IPS DF 19.7 (cell line): ENCODE results near the gene AFAP1L2.

Source experiments
- DNase-seq: peaks from one replicate; pipeline ENCODE4 v3.0.0-alpha.2; 2013; ENCODE audit warnings: low read depth, low spot score

Gene AFAP1L2

DNA sequence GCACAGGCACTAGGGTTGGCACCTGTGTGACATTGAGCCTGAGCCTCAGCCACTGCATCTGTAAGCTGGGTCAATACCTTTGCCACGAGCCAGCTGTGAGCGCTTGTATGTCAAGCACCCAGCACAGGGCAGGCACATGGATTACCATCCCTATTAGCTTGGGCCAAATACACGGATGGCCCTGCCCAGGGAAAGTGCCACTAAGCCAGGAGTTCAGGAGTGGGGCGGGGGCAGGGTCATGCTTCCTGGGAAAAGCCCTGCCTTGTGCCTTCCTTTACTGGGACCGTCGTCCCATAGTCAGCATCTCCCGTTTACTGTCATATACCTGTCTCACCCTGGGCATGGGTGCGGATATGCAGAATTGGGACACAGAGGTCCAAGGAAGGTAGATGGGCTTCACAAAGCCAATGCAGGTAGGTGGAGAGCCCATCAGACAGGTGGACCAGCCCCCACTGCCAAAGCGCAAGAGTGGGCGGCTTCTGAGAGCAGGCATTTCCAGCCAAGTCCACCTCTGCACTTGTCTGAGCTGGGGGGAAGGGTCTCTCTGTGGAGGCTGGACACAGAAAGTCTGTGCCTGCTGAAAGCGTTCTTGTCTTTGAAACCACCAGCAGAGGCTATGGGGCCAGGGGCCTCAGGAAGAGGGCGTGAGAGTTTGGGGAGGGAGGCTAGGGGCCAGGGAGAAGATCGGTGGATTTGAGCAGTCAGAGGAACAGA is 92.6 kb downstream of the AFAP1L2 start:
- no peak for DNase-seq

DNA sequence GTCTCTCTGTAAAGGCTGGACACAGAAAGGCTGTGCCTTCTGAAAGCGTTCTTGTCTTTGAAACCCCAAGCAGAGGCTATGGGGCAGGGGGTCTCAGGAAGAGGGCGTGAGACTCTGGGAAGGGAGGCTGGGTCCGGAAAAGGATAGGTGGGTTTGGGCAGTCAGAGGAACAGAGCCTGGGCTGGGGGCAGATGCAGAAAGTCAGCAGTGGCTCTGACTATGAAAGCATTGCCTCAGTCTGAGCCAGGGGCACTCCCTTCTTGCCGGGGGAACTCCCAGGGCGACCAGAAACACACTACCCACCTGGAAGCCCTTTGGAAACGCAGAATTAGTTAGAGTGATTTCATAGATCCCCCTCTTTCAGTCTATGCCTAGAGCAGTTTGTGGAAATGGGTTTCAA is 93.3 kb downstream of the AFAP1L2 start:
- no peak for DNase-seq

DNA sequence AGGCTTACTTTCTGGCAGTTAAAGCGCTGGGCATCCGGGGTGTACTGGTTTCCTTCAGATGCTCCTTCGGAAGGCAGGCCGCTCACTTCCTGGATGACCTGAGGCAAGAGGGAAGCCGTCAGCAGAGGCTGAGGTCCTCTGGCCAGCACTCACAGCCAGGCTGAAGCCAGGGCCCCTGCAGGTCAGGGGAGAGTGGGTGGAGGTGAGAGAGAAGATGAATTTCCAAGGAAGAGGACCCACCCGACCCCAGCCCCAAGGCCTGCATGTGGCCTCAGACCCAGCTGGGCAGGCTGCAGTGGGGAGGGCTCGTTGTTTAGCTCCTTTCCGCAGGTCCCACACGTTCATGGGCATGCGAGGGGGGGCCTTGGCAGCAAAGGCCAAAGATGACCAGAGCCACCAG is 94.0 kb downstream of the AFAP1L2 start:
- DNase-seq: no peak

DNA sequence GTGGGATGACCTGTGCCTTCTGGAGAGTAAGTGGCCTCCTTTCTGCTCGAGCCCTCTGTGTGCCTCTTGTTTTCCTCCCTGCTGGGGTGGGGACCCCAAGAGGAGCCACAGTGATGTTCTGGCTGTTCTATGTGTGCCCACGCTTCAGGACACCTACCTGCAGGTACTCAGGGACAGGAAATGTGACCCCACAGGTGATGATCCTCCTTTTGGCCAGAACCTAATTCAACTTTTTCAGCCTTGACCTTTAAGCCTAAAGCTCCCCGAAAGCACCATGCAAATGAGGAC is 95.0 kb downstream of the AFAP1L2 start:
- no peak for DNase-seq

DNA sequence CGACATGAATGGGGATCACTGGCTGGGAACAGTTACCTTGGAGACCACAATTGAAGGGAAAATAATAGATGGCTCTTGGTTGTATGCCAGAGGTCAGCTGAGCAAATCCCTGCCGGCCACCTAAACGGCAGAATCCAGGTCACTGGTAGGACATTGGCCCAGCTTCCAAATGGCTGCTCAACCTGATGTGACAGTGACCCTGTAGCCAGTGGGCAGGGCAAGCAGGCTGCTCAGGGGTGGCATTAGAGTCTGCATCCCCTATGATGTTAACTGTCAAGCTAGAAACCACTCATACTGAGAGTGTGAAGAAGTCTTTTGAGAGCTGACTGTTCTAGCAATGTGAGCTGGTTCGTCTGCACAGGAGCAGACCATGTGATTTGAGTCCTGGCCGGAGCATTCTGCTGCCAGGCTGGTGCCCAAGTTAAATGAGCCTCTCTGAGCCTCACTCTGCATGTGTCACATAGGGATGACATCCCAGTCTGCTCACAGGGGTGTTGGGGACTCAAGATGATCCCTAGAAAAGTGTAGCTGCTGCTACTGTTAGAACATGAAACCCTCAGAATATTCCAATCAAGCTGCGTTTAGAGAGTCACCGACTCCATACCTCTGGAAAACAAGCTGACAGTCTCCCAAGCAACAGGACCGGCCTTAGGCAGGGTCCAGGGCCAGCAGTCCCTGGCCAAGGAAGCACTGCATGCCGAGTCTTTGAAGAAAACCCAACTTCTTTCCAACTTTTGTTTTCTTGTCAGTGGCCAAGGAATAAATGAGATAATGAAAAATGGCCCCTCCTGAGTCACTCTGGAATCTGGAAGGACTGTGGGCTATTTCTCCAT is 95.6 kb downstream of the AFAP1L2 start:
- no peak for DNase-seq

DNA sequence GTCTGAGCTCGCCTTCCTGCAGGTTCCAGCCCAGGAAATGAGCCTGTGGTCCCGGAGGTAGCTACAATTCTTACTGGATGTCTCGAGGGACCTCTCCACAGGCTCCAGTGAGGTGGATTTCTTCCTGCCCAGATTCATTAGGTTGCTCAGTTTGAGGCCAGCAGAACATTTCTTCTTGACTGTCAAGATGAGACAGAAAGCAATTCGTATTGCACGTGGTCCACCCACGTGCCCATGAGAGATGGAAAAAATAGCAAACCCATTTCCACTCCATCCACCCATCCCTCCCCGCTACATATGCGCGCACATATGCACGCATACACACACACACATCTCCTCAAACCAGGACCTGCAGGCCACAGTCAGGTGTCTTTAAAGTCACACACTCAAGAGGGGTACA is 96.6 kb downstream of the AFAP1L2 start:
- no peak for DNase-seq

DNA sequence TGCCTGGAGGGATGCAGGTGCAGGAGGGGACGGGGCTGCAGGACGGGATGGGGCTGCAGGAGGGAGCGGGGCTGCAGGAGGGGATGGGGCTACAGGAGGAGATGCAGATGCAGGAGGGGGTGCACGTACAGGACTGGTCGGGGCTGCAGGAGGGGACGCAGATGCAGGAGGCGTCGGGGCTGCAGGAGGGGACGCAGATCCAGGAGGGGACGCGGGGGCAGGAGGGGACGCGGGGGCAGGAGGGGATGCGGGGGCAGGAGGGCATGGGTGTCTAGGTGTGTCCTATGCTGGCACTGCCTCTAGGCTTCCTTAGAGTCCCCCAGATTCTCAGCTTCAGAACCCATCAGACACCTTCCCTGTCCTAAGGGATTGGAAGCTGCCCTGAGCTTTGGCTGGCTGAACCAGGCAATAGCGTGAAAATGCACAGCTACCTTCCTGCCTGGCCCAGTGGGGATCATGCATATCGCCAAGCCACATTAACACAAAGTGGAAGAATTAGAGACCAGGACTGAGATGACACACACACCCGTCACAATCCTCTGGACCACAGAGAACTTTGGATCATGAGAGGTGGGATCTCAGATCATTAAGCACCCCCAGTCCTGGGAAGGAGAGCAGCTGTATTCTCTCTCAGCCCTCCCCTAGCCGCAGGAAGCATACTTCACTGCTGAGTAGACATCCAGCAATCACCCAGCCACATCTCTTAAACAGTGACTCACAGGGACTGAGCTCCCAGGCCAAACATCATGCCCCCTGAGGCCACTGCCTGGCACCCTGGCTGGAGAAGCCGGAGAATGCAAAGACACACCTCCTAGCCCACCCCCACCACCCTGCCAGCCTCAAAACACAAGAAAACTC is 98.0 kb downstream of the AFAP1L2 start:
- no peak for DNase-seq

DNA sequence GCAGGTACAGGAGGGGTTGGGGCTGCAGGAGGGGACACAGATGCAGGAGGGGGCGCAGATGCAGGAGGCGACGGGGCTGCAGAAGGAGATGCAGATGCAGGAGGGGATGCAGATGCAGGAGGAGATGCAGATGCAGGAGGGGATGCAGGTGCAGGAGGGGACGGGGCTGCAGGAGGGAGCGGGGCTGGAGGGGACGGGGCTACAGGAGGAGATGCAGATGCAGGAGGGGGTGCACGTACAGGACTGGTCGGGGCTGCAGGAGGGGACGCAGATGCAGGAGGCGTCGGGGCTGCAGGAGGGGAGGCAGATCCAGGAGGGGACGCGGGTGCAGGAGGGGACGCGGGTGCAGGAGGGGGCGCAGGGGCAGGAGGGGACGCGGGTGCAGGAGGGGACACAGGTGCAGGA is 98.8 kb downstream of the AFAP1L2 start:
- no peak for DNase-seq

DNA sequence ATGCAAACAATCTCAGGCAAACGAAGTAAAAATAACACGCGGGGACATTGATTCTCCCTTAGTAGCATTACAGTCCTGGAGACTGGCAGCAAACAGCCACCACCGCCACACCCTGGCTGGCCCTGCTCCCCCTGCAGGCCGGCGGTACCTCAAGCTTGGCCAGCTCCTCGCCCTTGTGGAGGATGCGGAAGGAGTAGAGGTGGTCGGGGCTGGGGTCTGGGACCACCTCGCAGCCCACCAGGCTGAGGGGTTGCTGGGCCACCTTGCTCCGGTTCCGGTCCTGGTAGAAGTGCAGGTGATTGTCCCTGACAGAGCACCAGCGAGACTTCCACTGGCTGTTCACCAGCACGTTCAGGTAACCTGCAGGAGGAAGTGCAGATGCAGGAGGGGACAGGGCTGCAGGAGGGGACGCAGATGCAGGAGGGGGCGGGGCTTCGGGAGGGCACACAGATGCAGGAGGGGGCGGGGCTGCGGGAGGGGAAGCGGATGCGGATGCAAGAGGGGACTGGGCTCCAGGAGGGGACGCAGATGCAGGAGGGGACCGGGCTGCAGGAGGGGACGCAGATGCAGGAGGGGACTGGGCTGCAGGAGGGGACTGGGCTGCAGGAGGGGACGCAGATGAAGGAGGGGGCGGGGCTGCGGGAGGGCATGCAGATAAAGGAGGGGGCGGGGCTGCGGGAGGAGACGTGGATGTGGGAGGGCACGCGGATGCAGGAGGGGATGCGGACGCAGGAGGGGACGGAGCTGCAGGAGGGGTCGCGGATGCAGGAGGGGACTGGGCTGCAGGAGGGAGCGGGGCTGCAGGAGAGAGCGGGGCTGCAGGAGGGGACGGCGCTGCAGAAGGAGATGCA is 99.5 kb downstream of the AFAP1L2 start:
- no peak for DNase-seq

DNA sequence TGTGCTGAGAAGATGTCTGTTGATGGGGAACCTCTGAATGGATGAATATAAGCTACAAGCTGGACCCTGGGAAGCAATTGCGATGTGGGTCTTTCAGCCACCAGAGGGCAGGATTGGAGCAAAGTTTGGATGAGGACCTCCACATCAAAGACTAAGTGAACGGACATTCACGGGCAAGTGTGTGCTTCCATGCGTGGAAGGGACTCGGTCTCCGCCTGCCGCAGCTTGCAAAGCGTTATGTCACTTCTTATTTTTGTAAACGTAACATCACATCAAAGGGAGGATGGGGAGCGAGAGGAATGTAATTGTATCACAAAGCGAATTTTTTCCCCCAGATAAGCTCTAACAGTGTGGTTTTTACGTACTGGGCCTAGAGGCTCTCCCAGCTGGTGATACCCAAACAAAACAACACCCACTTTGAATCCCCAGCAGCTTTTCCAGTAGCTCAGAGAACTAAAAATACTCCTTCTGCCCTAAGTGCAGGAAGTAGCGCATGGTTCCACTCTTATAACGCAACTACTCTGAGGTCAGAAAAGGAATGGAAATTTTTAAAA is 100.2 kb downstream of the AFAP1L2 start:
- no peak for DNase-seq

DNA sequence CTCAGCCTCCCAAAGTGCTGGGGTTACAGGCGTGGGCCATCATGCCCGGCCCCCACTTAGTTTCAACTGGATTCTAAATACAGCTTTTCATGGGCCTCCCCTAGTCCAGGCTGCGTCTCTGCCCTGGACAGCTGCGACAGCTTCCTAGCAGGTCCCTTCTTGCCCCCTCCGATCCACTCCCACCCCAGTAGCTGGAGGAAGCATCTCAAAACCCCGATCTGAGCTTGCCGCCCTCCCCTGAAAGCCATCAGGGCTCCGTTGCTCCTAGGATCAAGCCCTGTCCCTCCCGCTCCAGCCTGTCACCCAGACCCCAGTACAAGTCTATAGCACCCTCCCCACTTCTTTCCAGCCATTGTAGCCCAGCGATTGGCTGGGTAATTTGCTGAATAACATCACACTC is 100.7 kb downstream of the AFAP1L2 start:
- DNase-seq: no peak

DNA sequence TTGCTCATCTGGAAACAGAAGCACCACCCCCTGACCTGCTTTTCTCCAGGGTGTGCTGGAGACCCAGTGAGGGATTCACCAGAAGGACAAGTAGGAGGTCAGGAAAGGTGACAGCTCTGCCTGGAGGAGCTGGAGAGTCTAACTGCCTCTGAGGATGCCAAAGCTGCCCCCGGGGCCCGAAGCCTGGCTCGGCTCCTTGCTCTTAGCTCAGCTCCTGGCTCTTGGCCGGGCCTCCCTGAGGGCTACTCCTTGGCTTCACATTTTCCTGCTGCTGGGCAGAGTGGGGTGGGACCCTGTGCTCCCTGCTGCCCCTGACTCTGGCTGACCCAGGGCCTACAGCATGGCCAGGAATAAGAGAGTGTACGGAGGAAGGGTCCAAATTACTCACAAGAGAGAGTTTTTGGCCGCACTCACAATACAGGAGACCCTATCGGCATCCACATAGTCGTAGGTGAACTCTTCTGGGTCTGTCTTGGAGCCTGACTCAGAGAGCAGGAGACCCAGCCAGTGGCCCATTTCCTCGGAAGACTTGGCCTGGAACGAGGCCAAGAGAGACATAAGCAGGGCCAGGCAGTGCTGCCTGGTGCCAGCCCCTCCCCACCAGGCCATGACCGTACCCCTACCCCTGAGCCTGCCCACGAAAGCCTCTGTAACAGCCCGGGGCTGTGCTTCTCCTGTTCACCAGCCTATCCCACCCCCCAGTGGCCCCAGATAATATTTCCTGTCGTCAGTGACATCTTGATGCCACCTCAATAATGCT is 102.2 kb downstream of the AFAP1L2 start:
- no peak for DNase-seq

DNA sequence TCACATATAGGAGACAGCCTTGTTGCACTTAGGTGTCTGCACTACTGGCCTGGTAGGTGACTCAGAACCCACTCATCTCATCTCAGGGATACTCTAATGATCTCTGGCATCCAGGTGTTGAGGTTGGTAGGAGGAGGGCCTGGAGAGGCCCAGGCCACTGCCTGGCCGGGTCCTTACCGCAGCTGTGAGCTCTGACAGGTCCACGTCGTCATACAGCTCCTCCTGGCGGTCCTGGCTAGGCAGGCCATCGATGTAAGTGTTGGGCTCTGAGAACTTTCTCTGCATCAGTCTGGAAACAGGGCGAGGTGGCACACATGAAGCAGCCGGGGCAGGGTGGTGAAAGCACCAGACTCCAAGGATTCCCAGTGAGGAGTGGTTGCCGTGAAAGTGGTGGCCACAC is 103.1 kb downstream of the AFAP1L2 start:
- DNase-seq: no peak

DNA sequence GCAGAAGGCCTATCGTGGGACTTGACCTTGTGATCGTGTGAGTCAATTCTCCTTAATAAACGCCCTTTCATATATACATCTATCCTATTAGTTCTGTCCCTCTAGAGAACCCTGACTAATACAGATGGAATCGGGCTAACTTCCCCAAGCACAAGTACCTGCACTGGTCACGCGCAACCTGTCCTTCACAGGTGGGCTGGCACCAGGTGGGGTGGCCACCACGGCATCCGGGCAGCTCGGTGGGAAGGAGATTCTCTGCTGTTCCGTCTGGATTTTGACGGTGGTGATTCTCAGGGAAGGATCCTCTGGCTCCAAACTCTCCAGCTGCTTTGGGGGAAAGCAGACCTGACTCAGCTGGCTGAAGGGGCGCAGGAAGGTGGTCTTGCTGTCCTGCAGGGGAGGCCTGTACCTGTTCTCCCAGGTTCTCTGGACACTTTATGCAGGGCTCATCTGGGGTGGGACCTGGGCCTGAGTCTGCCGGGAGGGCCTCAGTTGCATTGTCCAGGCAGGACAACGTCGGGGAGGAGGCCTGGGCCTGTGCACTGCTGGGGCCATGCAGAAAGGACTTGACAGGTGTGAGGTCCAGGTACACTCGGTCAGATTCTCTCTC is 104.2 kb downstream of the AFAP1L2 start:
- no peak for DNase-seq

DNA sequence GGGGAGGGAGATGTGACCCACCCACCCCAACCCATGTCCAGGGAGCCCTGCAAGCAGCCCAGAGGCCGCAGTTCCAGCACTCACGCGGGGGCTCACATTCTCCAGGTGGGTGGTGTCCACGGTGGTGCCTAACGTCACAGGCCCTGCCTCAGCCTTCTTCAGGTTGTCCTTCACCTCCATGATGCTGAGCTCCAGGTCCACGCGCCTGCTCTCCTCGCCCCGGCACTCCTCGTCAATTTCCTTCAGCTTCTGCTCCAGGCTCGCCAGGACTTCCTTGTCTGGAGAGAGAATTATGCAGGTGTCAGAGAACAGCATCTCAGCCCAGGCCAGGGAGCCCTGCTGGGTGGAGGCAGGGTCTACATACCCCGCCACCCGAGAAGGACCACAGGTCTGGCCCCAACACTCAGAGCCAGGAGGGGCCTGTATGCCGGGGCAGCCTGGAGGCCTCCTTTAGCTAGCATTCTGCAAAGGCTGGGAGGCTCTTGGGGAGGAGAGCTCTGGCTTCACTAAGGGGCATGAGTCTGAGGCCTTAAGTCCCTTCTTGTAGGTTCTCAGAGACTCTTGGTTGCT is 107.1 kb downstream of the AFAP1L2 start:
- no peak for DNase-seq

DNA sequence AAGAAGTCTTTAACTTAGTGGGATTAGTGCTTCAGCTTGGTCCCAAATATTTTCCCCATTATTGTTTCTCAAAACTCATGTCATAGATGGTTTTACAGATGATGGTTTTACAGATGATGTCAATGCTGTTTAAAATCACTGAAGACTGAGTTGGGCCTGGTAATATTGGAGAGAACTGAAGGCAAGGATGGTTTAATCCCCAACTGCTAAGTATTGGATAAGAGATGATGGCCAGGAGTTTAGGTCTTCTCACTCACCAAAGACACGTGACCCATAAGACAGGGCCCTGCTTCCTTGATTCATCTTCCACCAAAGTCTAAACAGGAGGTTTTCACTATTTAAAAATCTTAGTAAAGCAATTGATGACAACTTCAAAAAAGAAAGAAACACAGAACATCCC is 108.9 kb downstream of the AFAP1L2 start:
- no peak for DNase-seq

DNA sequence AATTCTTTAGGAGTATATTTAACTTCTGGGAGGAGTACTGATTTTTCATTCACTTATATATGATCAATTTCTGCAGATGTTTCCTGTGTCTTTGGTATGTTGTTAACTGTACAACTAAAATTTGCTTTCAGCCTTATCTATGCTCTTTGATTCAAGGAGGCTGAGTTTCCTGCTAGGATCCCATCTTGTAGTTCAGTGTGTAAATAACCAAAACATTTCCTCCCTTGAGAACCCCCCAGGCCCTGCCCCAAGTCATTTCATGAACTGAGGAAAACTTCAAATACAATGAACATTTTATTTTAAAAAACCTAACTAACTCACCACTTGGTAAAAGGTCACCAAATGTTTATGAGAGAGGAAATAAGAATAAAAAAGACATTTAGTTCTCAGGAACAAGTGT is 109.8 kb downstream of the AFAP1L2 start:
- DNase-seq: no peak

DNA sequence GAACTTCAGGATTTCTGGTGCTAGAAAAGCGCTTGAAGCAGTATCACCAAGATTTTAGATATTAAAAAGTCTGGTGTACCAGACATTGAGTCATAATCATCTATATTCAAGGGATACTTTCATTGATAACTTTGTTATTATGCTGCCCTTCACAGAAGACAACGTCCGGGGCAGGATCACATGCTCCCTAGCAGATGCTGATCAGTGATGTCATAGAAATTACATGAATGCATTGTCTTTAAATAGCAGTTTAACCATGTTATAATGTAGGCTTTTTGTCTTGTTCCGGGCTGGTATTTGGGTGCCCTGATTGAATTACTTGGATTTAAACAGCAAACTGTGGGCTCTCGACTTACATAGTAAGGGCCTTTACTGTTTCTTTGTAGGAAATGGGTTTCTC is 111.2 kb downstream of the AFAP1L2 start:
- DNase-seq: no peak

DNA sequence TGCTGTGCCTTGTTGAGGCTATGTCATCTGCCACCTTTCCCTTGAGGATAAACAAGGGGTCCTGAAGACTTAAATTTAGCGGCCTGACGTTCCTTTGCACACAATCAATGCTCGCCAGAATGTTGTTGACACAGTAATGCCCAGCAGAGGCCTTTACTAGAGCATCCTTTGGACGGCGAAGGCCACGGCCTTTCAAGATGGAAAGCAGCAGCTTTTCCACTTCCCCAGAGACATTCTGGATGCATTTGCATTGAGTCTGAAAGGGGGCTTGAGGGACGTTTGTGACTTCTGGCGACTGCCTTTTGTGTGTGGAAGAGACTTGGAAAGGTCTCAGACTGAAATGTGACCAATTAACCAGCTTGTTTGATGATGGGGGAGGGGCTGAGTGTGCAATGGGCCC is 112.8 kb downstream of the AFAP1L2 start:
- no peak for DNase-seq

DNA sequence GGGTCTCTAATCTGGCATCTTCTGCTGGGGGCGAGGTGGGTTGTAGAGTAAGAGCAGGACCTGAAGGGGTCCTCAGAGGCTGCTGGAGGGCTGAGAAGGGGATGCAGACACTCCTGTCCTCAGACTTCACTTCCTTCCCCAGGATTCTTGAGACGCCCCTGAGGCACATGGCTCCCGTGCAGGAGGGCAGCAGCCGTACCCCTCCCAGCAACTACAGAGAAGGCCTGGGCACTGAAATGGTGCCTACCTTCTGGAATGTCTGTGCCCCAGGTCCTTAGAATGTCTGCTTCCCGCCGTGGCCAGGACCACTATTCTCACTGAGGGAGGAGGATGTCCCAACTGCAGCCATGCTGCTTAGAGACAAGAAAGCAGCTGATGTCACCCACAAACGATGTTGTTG is 113.2 kb downstream of the AFAP1L2 start:
- no peak for DNase-seq
